KOPT-K1 (cell line): ENCODE results near the gene AKR1B15.
"Not testable (repeated sequence)": the region's sequence is repeated elsewhere in the genome, so short reads cannot be mapped to it uniquely, and the experiment has no call there.

Source experiments
- H3K27ac ChIP-seq: fragments of 200-600 bp; sonication (generic); 2 replicates; pipeline ENCODE4 v1.5.1; 2016; ENCODE audit warnings: antibody characterized with exemption, mild to moderate bottlenecking, low read depth, low read length; ENCODE audit not compliant: poor library complexity, severe bottlenecking
- H3K36me3 ChIP-seq: fragments of 200-600 bp; sonication (generic); 2 replicates; pipeline ENCODE4 v1.5.1; 2017; ENCODE audit warnings: antibody characterized with exemption, mild to moderate bottlenecking, low read length, moderate library complexity; ENCODE audit not compliant: insufficient read depth
- H3K9me3 ChIP-seq: fragments of 200-600 bp; sonication (generic); 2 replicates; pipeline ENCODE4 v1.5.1; 2017; ENCODE audit warnings: antibody characterized with exemption, low read length, mild to moderate bottlenecking; ENCODE audit not compliant: insufficient read depth, poor library complexity, severe bottlenecking

AKR1B15 gene

DNA sequence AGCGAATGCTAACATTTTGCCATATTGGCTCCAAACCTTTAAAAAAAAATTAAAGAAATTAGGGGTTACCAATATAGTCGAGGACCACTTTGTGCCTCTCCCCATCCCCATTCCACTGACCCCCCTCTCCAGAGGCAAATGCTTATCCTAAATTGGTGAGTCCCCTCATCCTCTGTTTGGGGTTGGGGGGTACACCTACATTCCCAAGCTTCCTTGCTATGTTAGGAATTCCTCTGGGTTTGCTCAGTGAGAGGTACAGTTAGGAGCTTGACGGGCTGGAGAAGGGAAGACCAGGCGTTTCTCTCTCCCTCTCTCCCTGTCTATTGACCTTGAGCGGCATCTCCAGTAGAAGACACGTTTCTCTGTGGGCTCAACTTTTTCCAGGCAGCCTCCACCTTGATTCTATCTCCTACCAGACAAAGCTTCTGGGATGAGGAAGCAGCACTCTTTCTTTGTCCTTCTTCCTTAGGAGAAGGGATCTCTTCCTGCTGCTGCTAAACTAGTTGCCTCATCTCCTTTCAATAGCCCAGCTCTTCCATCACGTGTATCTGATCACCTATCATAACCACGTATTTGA lies 6.6 kb upstream of the AKR1B15 start:
- Histone ChIP-seq H3K9me3 (no peaks in the 10 kb centered on the region), H3K27ac (no peak overlapping the region), H3K36me3 (no peaks in the 10 kb centered on the region)

DNA sequence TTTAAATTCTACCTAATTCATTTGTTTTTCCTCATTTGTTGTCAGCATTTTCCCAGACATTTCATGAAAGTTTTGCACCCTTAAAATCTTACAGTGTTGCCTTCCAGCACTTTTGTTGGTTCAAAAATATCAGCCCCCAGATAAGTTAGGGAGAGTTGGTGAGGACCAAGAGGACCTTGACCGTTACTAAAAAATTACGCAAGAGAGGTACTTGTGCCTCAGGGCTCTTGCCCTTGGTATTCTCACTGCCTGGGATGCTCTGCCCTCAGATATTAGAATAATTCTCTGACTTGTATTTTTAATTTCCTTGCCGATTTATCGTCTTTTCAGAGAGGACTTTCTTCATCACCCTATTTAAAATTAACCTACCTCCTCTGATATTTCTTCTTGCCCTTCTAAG lies 3.5 kb upstream of the AKR1B15 start:
- H3K36me3 ChIP-seq: no peaks in the 10 kb centered on the region
- no peaks in the 10 kb centered on the region for H3K9me3 ChIP-seq
- no peak overlapping the region for H3K27ac ChIP-seq

DNA sequence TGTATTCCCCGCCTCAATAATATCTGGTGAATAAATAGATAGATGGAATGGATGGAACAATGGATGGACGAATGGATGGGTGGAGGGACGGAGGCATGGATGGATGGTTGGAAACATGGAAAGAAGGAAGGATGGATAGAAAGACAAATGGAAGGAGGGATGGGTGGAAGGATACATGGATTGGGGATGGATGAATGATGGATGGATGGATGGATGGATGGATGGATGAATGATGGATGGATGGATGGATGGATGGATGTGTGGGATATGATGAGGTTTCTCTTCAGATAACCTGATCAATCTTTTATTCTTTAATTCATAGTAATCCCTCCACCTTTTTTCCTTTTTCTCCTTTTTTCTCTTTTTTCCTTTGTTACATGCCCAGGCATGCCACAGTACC lies 3.0 kb upstream of the AKR1B15 start:
- no peak overlapping the region for H3K27ac ChIP-seq
- H3K36me3 ChIP-seq: no peaks in the 10 kb centered on the region
- no peaks in the 10 kb centered on the region for H3K9me3 ChIP-seq

DNA sequence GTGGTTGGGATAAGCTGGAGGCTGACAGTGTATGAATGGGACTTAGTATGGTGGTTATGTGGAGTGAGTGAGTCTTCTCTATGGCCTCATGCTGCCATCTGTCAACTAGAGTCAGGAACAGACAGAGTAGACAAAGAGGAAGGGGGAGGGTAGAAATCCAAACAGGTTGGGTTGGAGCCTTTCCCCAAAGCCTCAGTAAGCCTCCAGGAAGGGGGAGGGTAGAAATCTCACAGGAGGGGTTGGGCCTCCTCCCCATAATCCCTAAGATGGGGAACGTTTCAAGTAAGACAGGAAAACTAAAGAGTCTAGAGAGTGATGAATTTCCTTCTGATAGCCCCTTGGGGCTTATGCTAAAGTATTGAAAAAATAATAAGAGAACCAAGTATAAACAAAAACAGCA lies 2.0 kb upstream of the AKR1B15 start:
- no peak overlapping the region for H3K27ac ChIP-seq
- H3K9me3 ChIP-seq: no peaks in the 10 kb centered on the region
- no peaks in the 10 kb centered on the region for H3K36me3 ChIP-seq

DNA sequence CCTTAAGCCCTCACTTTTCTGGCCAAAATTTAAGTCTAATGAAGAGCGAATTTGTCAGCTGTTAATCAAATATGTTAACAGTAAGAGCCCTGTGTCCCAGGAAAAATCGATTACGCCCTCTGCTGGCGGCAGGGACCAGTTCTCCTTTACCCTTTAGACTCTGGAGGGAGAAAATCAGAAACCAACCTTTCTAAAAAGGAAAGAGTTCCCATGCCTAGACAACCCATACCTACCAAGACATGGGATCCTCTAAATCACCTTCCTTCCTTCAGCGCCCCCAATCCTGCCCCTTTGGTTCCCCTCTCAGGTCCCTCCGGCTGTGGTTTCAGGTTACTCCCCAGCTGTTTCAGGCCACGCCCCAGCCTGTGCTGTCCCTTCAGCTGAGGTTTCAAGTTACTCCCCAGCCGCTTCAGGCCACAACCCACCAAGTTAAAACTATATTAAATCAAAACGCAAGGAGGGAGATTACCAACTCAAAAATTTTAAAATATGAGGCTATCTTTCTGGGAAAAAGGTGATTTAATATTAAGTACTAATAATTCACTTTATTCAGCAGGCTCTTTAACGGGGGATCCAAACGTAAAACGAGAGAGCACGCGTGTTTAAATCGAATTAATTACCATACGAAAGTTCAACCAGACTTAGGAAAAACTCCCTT lies 1.4 kb upstream of the AKR1B15 start:
- Histone ChIP-seq H3K27ac (no peak overlapping the region), H3K9me3 (no peaks in the 10 kb centered on the region), H3K36me3 (no peaks in the 10 kb centered on the region)

DNA sequence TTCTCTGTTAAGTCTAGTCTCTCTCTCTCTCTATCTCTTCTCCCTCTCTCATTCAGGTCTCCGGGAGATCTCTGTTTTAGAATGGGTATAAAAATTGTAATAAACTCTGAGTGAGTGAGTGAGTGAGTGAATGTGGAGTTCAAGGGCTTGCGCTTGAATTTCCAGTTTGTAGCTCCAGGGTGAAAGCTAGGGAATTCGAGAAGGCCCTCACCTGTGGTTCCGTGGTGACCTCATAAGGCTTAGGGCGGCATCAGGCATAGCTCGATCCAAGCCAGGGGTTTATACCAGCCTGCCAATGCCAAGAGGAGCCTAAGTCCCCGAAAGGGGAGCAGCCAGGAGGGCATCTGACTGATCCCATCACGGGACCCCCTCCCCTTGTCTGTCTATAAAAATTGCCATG lies 456 bp downstream of the AKR1B15 start:
- Histone ChIP-seq H3K27ac (no peak overlapping the region), H3K36me3 (no peaks in the 10 kb centered on the region), H3K9me3 (no peaks in the 10 kb centered on the region)

DNA sequence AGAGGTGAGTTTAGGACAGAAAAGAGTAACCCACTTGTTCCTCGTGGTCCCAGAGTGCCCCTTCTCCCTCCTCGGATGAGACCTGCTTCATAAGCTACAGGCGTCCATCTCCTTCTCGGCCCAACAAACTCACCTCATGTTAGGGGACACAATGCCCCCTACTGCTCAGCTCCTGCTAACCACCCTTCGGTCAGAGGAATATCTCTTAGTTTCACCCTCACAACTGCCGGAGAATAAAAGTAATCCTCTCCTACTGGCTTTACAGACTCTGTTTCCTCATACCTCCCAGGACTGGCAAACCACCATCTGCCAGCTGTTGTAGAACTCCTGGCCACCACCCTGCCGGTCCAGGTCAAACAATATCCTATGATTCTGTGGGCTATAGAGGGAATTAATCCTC lies 3.2 kb downstream of the AKR1B15 start:
- H3K27ac ChIP-seq: no peak overlapping the region
- H3K9me3 ChIP-seq: no peaks in the 10 kb centered on the region
- no peaks in the 10 kb centered on the region for H3K36me3 ChIP-seq

DNA sequence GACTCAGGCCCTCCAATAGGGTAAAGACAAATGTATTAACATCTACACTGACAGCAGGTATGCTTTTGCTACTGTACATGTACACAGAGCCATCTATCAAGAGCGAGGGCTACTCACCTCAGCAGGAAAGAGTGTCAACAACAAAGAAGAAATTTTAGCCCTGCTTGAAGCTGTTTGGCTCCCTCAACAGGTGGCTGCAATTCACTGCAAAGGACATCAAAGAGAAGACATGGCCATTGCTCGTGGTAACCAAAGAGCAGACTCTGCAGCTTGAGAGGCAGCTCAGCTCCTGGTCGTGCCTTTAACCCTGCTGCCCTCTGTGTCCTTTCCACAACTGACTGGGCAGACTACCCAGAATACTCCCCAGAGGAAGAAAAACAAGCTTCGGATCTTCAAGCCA lies 5.1 kb downstream of the AKR1B15 start:
- no peak overlapping the region for H3K27ac ChIP-seq
- no peaks in the 10 kb centered on the region for H3K36me3 ChIP-seq
- no peaks in the 10 kb centered on the region for H3K9me3 ChIP-seq

DNA sequence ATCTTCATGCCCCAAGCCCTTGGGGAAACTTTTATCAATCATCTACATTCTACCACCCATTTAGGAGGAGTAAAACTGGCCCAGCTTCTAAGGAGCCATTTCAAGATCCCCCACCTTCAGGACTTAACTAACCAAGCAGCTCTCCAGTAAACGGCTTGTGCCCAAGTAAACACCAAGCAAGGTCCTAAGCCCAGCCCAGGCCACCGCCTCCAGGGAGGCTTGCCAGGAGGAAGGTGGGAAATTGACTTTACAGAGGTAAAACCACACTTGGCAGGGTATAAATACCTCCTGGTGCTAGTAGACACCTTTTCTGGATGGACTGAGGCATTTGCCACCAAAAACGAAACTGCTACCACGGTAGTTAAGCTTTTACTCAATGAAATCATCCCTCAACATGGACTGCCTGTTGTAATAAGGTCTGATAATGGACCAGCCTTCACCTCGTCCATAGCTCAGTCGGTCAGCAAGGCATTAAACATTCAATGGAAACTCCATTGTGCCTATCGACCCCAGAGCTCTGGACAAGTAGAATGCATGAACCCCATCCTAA lies 5.6 kb downstream of the AKR1B15 start:
- no peaks in the 10 kb centered on the region for H3K9me3 ChIP-seq
- H3K36me3 ChIP-seq: no peaks in the 10 kb centered on the region
- H3K27ac ChIP-seq: no peak overlapping the region

DNA sequence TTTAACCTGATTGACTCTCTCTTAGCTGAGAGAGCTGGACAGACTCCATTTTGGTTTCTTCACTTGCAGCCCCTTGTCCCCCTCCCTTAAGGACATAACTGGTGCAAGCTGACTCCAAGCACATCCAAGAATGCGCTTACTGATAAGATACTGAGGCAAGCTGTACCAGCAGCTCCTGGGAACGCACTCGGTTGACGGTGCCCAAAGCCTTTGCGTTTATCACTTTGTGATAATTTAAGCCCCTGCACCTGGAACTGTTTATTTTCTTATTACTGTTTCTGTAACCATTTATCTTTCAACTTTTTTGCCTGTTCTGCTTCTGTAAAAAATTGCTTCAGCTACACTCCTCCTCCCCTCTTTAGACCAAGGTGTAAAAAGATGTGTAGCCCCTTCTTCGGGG lies 8.5 kb downstream of the AKR1B15 start:
- Histone ChIP-seq H3K9me3 (no peaks in the 10 kb centered on the region), H3K27ac (no peak overlapping the region), H3K36me3 (no peaks in the 10 kb centered on the region)

DNA sequence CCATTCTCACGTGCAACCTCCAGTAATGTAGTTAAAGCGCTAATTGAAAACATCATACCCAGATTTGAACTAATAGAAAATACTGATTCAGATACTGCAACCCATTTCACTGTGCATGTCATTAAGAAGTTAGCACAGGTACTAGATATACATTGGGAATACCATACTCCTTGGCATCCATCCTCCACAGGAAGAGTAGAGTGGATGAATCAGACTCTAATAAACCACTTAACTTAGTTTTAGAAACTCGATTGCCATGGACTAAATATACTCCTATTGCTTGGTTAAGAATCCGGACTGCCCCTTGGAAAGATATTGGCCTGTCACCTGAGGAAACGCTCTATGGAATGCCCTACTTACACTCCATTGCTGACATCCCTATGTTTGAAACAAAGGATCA lies 9.5 kb downstream of the AKR1B15 start:
- no peaks in the 10 kb centered on the region for H3K9me3 ChIP-seq
- H3K36me3 ChIP-seq: no peaks in the 10 kb centered on the region
- H3K27ac ChIP-seq: no peak overlapping the region

DNA sequence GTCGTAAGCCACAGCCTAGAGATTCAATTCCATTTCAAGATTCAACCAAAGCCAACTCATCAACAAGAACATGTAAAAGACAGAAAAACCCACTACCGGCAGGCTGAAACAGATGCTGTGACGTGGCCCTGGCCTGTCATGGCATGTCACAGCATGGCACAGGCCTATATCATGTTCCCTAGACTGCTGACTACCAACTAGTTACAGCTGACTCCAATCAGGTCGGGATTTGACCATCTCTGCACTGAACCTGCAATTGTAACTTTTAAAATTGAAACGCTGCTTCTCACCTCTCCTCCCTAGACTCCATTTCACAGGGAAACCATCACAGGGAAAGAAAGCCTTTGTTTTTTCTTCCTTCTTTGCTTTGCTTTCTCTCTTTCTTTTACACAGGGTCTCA lies 12.7 kb downstream of the AKR1B15 start:
- H3K27ac ChIP-seq, H3K36me3 ChIP-seq, H3K9me3 ChIP-seq: not testable (repeated sequence)

DNA sequence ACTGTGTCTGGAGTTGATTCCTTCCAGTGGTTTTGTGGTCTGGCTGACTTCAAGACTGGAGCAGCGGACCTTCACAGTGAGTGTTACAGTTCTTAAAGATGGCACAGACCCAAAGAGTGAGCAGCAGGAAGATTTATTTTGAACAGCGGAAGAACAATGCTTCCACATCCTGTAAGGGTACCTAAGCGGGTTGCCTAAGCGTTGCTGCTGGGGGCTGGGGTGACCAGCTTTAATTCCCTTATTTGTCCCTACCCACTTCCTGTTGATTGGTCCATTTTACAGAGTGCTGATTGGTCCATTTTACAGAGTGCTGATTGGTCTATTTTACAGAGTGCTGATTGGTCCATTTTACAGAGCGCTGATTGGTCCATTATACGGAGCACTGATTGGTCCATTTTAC lies 13.2 kb downstream of the AKR1B15 start:
- Histone ChIP-seq H3K36me3 (no peaks in the 10 kb centered on the region), H3K27ac (no peak overlapping the region), H3K9me3 (no peaks in the 10 kb centered on the region)

DNA sequence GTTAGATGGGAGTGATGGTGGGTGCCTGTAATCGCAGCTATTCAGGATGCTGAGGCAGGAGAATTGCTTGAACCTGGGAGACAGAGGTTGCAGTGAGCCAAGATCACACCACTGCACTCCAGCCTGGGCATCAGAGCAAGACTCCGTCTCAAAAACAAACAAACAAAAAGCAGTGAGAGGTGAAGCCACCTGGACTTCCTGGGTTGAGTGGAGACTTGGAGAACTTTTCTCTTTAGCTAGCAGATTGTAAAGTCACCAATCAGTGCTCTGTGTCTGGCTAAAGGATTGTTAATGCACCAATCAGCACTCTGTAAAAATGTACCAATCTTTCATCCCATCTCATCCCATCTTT lies 14.5 kb downstream of the AKR1B15 start:
- not testable (repeated sequence) for H3K9me3 ChIP-seq, H3K36me3 ChIP-seq, H3K27ac ChIP-seq

DNA sequence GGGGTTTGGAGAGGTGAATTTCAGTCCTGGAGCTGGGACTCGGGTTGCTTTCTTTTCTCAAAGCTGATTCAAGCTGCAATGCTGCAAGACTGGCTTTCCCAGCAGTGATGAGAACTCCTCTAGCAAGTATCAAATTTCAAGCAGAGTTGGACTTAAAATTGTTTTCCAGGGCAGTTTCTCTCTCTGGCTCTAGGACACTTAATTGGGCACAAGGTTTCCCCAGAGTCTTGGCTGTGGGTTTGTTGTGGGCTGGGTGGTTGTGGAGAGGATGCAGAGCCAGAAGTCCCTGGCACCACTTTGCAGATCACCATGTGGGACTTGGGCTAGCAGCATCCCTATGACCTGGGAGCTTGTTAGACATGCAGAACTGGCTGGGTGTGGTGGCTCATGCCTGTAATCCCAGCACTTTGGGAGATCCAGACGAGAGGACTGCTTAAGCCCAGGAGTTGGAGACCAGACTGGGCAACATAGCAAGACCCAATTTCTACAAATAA lies 16.8 kb downstream of the AKR1B15 start:
- H3K36me3 ChIP-seq: no peaks in the 10 kb centered on the region
- peaks cover 10% of the 10 kb centered on the region for H3K9me3 ChIP-seq
- H3K27ac ChIP-seq: no peak overlapping the region

DNA sequence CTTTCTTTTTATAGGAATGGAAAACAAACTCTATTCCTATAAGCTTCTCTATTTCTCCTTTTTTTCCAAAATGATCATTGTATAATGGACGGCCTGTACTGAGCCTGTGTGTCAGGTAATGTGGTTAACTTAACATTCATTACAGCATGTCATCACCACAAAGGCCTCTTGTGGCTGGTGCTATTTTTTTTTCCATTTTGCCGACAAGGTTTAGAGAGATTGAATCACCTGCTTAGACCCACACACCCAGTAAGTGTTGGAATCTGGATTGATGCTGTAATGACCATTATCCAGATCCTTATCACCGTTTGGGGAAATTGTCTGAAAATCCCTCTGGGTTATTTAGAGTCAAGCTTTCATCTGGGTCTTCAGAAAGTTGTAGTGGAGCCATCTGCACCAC lies 18.5 kb downstream of the AKR1B15 start:
- Histone ChIP-seq H3K27ac (no peak overlapping the region), H3K36me3 (no peaks in the 10 kb centered on the region)

More for the DNA sequence above, 18.5 kb downstream of the AKR1B15 start:
- peaks cover 12% of the 10 kb centered on the region for H3K9me3 ChIP-seq
